Lower leg skin (tissue), 3 donors: ENCODE results near the gene PPME1.

ENCODE experiments used
- CTCF ChIP-seq, 3 donors: fragments of 450-650 bp; IDR thresholded peaks; one replicate each; pipeline ENCODE4 v1.5.1; 2016; ENCODE audit warnings: antibody characterized with exemption in 3 of 3, mild to moderate bottlenecking in 3 of 3, moderate library complexity in 2 of 3
- POLR2A ChIP-seq, 2 donors: fragments of 450-650 bp; IDR thresholded peaks; one replicate each; pipeline ENCODE4 v1.6.1; 2016 to 2017; ENCODE audit warnings: antibody characterized with exemption in 2 of 2, mild to moderate bottlenecking in 1 of 2, moderate library complexity in 1 of 2

GRCh38 chr11:74169738-74170458 is 1.2 kb upstream of the PPME1 start:
- TF ChIP-seq CTCF (IDR thresholded peaks at IDR 0.05) (no peak), POLR2A (IDR thresholded peaks at IDR 0.05) (no peak)
